Astrocyte of the spinal cord (primary cell): ENCODE results near the gene PACSIN3.
A peak's percentile ranks its signal among the peaks of the same experiment; 100 is the strongest.

ENCODE experiments used
- DNase-seq: peaks from one replicate; pipeline ENCODE4 v3.0.0; 2011; ENCODE audit warnings: low read depth, low spot score
- H3K4me3 ChIP-seq: 2 replicates; pipeline ENCODE4 v1.5.1; 2011; ENCODE audit warnings: low read depth, mild to moderate bottlenecking, low read length, moderate library complexity
- in situ Hi-C: cut with HindIII; loops from 2 replicates; pipeline ENCODE4 v1.10.0; 2017; ENCODE audit warnings: low sequenced_read_pairs
- TF ChIP-seq, protein P1 (sequence below): IDR thresholded peaks from 2 replicates; pipeline ENCODE4 v1.5.1; 2012; ENCODE audit warnings: low read depth, mild to moderate bottlenecking, low read length, inconsistent platforms

The PACSIN3 gene

DNA sequence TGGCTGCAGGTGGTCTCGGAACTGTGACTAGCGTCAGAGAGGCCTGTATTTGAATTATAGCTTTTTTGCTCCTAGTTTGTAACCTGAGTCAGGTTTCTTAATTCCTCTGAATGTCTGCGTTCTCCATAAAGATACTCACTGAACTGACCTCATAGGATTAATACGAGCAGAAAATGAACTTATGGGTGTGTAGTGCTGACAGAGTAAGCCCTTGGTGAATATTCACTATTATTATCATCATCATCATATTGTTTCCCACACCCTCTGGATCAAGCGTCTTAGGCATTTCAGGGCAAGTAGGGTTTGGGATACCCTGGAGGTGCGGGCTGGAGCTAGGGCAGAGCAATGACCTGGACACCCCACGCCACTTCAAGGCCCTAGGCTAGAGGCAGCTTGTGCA lies 38.6 kb downstream of the PACSIN3 start:
- in situ Hi-C loops, result no loop called here
- no peak for DNase-seq
- TF ChIP-seq, protein P1, sequence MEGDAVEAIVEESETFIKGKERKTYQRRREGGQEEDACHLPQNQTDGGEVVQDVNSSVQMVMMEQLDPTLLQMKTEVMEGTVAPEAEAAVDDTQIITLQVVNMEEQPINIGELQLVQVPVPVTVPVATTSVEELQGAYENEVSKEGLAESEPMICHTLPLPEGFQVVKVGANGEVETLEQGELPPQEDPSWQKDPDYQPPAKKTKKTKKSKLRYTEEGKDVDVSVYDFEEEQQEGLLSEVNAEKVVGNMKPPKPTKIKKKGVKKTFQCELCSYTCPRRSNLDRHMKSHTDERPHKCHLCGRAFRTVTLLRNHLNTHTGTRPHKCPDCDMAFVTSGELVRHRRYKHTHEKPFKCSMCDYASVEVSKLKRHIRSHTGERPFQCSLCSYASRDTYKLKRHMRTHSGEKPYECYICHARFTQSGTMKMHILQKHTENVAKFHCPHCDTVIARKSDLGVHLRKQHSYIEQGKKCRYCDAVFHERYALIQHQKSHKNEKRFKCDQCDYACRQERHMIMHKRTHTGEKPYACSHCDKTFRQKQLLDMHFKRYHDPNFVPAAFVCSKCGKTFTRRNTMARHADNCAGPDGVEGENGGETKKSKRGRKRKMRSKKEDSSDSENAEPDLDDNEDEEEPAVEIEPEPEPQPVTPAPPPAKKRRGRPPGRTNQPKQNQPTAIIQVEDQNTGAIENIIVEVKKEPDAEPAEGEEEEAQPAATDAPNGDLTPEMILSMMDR, result no peak
- H3K4me3 ChIP-seq, result no peak overlapping the region

DNA sequence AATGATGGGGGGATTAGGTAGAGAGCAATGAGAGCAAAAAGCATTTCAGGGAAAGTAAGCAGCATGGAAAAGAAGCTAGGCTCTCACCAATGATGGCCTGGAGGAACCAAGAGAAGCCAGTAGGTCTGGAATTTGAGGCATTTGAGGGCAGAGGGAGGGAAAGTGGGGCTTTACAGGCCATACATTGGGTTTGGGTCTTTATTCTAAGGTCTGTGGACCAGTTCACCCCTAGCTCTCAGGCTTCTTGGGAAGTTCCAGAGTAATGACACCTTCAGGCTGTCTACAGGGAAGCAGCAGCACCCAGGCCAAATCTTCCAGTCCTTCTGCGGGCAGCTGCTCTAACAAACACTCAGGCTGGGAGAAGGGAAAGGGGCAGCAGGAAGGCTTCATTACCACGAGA lies 39.0 kb downstream of the PACSIN3 start:
- no peak for DNase-seq
- in situ Hi-C loops, result no loop called here
- H3K4me3 ChIP-seq, result no peak overlapping the region
- TF ChIP-seq, protein P1, result no peak

DNA sequence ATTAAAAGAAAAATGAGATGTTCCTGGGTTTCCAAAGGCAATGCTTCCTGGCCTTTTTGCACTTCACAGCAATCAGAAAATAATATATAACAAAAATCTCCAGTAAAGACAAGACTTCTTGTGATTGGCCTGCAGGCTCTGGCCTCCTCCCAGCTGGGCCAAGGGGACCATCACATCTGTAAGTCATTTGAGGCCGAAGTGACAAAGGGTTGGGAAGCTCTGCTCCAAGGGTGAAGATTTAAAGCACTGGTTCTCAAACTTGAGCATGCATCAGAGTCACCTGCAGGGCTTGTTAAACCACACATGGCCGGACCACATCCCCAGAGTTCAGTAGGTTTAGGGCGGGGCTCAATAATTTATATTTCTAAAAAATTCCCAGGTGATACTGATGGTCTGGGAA lies 41.7 kb downstream of the PACSIN3 start:
- no peak overlapping the region for H3K4me3 ChIP-seq
- TF ChIP-seq, protein P1, result no peak
- in situ Hi-C loops, result no loop called here
- DNase-seq, result no peak

DNA sequence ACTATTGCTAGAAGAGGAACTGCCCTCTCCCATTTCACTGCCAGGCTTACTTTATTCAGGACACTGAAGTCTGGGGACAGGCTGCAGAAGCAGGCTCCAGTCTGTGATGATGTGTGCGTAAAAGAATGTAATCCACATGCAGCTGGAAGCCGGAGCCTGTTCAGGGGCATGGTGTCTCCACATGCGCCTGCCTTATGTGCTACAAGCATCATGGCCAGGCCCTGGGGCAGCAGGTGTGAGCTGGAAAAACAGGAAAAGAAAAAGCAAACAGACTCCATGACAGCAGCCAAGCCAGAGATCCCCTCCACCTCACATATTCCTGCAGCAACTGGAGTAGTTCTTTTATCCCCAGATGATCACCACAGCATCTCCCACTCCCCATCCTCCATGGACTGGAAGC lies 42.9 kb downstream of the PACSIN3 start:
- DNase-seq, result peak; percentile 84
- in situ Hi-C loops, result no loop called here
- TF ChIP-seq, protein P1, result no peak
- H3K4me3 ChIP-seq, result no peak overlapping the region

DNA sequence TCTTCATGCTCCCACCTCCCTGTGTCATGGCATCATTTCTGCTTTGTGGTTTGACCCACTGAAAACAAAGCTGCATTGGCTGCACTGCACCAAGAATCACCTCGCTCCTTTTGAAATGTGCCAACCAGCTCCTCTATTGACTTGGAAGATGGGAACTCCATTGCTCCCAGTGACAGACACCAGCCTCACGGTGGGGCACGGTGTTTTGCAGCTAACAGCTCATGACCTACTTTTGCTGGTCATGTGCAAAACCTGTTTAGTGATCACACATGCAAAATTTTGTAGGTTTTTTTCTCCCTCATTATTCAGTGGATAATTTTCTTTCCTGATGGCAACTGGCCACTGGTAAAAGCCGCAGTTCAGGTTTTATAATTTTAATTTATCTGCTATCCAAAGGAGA lies 46.4 kb downstream of the PACSIN3 start:
- H3K4me3 ChIP-seq, result no peak overlapping the region
- in situ Hi-C loops, result no loop called here
- DNase-seq, result no peak
- TF ChIP-seq, protein P1, result no peak

DNA sequence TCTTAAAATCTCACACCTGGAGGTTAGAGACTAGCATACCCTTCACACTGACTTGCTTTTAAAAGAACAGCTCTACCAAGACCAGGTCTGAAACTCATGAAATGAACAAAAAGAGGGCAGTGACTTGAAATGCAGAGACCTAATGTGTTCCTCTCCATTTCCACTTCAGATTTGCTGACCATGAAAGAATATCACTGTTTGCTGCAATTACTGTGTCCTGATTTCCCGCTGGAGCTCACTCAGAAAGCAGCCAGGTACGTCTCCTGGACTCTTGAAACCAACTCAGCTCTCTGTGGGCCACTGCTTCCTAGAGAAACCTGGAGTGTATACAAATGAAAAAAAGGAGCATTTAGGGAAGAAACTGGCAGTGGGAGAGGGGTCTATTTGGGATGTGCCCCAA lies 48.8 kb downstream of the PACSIN3 start:
- TF ChIP-seq, protein P1, result no peak
- in situ Hi-C loops, result no loop called here
- no peak for DNase-seq
- H3K4me3 ChIP-seq, result no peak overlapping the region

DNA sequence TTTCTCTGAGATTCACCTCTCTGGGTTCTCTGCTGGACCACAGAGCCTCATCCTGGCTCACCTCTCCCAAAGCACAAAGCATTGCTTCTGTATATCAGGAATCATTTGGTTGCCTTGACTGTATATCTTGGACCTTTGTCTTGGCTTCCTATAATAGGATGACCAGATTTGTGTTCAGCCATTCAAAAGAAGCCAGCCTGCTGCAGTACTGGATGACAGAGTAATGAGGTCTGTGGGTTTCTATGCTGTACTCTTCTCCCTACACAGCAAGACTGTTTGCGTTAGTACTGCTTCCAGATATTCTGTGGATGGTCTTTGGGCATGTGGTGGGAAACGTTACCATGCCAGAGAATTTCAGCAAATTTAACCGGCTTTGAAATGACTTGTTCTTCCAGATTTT lies 49.3 kb downstream of the PACSIN3 start:
- no peak overlapping the region for H3K4me3 ChIP-seq
- DNase-seq, result no peak
- in situ Hi-C loops, result no loop called here
- TF ChIP-seq, protein P1, result no peak
